Body of pancreas (tissue), 4 donors: Measurements from ENCODE around the gene RPS6KA2.

ENCODE experiments used
- CTCF ChIP-seq, 7 experiments: fragments of 450-650 bp in 4 of 7; fragments of 200-600 bp in 3 of 7; sonication (generic) in 3 of 7; IDR thresholded peaks; one replicate each; pipeline ENCODE4 v1.5.1; 2016 to 2019; ENCODE audit warnings: antibody characterized with exemption in 7 of 7
- POLR2A ChIP-seq, 3 donors: fragments of 450-650 bp; IDR thresholded peaks; one replicate each; pipeline ENCODE4 v1.6.1; 2016; ENCODE audit warnings: antibody characterized with exemption in 3 of 3, mild to moderate bottlenecking in 2 of 3

GRCh38 chr6:166623318-166623717 is 3.7 kb downstream of the RPS6KA2 start:
- TF ChIP-seq CTCF (IDR thresholded peaks at IDR 0.05): no peak
- TF ChIP-seq POLR2A (IDR thresholded peaks at IDR 0.05): no peak
